ENCODE measurements around the gene IMP4.

DNA sequence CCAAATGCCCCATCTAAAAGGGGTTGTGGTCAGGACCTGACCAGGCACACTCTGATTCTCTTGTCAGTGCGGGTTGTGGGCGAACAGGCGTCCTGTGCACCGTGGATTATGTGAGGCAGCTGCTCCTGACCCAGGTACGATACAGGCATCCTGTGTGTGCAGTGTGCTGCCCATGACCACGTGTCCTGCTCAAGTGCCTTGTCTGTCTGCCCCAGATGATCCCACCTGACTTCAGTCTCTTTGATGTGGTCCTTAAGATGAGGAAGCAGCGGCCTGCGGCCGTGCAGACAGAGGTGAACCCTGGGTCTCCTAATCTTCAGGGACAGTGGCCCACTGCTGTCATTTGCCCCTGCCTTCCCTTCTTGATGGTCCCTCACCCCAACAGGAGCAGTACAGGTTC is 27.8 kb downstream of the IMP4 start:
- TF ChIP-seq, protein P1, sequence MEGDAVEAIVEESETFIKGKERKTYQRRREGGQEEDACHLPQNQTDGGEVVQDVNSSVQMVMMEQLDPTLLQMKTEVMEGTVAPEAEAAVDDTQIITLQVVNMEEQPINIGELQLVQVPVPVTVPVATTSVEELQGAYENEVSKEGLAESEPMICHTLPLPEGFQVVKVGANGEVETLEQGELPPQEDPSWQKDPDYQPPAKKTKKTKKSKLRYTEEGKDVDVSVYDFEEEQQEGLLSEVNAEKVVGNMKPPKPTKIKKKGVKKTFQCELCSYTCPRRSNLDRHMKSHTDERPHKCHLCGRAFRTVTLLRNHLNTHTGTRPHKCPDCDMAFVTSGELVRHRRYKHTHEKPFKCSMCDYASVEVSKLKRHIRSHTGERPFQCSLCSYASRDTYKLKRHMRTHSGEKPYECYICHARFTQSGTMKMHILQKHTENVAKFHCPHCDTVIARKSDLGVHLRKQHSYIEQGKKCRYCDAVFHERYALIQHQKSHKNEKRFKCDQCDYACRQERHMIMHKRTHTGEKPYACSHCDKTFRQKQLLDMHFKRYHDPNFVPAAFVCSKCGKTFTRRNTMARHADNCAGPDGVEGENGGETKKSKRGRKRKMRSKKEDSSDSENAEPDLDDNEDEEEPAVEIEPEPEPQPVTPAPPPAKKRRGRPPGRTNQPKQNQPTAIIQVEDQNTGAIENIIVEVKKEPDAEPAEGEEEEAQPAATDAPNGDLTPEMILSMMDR (tag by site-specific recombination; IDR thresholded peaks at IDR 0.05) = no peak
- TF ChIP-seq, protein P2, sequence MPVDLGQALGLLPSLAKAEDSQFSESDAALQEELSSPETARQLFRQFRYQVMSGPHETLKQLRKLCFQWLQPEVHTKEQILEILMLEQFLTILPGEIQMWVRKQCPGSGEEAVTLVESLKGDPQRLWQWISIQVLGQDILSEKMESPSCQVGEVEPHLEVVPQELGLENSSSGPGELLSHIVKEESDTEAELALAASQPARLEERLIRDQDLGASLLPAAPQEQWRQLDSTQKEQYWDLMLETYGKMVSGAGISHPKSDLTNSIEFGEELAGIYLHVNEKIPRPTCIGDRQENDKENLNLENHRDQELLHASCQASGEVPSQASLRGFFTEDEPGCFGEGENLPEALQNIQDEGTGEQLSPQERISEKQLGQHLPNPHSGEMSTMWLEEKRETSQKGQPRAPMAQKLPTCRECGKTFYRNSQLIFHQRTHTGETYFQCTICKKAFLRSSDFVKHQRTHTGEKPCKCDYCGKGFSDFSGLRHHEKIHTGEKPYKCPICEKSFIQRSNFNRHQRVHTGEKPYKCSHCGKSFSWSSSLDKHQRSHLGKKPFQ (tag by site-specific recombination; IDR thresholded peaks at IDR 0.05) = no peak
- TF ChIP-seq ZNF654 (tag by site-specific recombination; IDR thresholded peaks at IDR 0.05; ENCODE audit: low read depth) (no peak), ZNF621 (tag by site-specific recombination; IDR thresholded peaks at IDR 0.05) (no peak), YY1 (tag by site-specific recombination; IDR thresholded peaks at IDR 0.05) (no peak), KLF16 (tag by site-specific recombination; IDR thresholded peaks at IDR 0.05) (no peak), RBAK (tag by site-specific recombination; IDR thresholded peaks at IDR 0.05) (no peak), ZBTB8A (tag by site-specific recombination; IDR thresholded peaks at IDR 0.05) (no peak), ZFP41 (tag by site-specific recombination; IDR thresholded peaks at IDR 0.05; ENCODE audit: borderline replicate concordance) (no peak), ZNF324 (tag by site-specific recombination; IDR thresholded peaks at IDR 0.05) (no peak)
- TF ChIP-seq, protein P3, sequence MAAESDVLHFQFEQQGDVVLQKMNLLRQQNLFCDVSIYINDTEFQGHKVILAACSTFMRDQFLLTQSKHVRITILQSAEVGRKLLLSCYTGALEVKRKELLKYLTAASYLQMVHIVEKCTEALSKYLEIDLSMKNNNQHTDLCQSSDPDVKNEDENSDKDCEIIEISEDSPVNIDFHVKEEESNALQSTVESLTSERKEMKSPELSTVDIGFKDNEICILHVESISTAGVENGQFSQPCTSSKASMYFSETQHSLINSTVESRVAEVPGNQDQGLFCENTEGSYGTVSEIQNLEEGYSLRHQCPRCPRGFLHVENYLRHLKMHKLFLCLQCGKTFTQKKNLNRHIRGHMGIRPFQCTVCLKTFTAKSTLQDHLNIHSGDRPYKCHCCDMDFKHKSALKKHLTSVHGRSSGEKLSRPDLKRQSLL (tag by site-specific recombination; IDR thresholded peaks at IDR 0.05) = no peak
- TF ChIP-seq, protein P4, sequence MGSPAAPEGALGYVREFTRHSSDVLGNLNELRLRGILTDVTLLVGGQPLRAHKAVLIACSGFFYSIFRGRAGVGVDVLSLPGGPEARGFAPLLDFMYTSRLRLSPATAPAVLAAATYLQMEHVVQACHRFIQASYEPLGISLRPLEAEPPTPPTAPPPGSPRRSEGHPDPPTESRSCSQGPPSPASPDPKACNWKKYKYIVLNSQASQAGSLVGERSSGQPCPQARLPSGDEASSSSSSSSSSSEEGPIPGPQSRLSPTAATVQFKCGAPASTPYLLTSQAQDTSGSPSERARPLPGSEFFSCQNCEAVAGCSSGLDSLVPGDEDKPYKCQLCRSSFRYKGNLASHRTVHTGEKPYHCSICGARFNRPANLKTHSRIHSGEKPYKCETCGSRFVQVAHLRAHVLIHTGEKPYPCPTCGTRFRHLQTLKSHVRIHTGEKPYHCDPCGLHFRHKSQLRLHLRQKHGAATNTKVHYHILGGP (tag by site-specific recombination; IDR thresholded peaks at IDR 0.05) = no peak
- TF ChIP-seq, protein P5, sequence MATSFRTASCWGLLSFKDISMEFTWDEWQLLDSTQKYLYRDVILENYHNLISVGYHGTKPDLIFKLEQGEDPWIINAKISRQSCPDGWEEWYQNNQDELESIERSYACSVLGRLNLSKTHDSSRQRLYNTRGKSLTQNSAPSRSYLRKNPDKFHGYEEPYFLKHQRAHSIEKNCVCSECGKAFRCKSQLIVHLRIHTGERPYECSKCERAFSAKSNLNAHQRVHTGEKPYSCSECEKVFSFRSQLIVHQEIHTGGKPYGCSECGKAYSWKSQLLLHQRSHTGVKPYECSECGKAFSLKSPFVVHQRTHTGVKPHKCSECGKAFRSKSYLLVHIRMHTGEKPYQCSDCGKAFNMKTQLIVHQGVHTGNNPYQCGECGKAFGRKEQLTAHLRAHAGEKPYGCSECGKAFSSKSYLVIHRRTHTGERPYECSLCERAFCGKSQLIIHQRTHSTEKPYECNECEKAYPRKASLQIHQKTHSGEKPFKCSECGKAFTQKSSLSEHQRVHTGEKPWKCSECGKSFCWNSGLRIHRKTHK (tag by site-specific recombination; IDR thresholded peaks at IDR 0.05) = no peak
